ENCODE measurements around the gene ANKRD10.

GRCh38 chr13:110904748-110905147, 10.1 kb downstream of the ANKRD10 start:
- TF ChIP-seq EZH2 (IDR thresholded peaks at IDR 0.05; ENCODE audit: insufficient read depth, poor library complexity, severe bottlenecking) (no peak), EZH2phosphoT487 (IDR thresholded peaks at IDR 0.05; ENCODE audit: insufficient read depth, low read depth) (no peak)
